Neural cell (in vitro differentiated cells): ENCODE data around the gene LARGE1. TPM values are rescaled to one million over a fixed set of nuclear protein-coding genes. Genes with fewer than 3 reads are reported as not detected.

Experiments
- H2AFZ ChIP-seq: fragments of 200-600, 300-800 bp; sonication (generic), shearing (Covaris generic); 2 replicates; pipeline ENCODE4 v1.6.0; 2014; ENCODE audit warnings: low read depth, mild to moderate bottlenecking, antibody characterized with exemption, low read length, moderate library complexity
- H3F3A ChIP-seq: fragments of 200-600 bp; shearing (Covaris generic); 2 replicates; pipeline ENCODE4 v1.6.1; 2016; ENCODE audit warnings: mild to moderate bottlenecking, moderate library complexity, mixed read lengths, antibody characterized with exemption, low read length; ENCODE audit not compliant: insufficient read depth, poor library complexity, severe bottlenecking
- H3K27ac ChIP-seq: fragments of 200-600, 300-800 bp; sonication (generic), shearing (Covaris generic); 2 replicates; pipeline ENCODE4 v1.5.1; 2014; ENCODE audit warnings: mild to moderate bottlenecking, low read length, moderate library complexity
- H3K27me3 ChIP-seq: fragments of 300-800, 200-600 bp; sonication (generic), shearing (Covaris generic); 2 replicates; pipeline ENCODE4 v1.6.0; 2014; ENCODE audit warnings: mild to moderate bottlenecking, low read depth, low read length, moderate library complexity; ENCODE audit not compliant: insufficient read depth
- H3K36me3 ChIP-seq: fragments of 300-800, 200-600 bp; sonication (generic), shearing (Covaris generic); 2 replicates; pipeline ENCODE4 v1.5.1; 2014; ENCODE audit warnings: mild to moderate bottlenecking, antibody characterized with exemption, low read length, moderate library complexity; ENCODE audit not compliant: insufficient read depth
- H3K4me2 ChIP-seq: fragments of 300-800, 200-600 bp; sonication (generic), shearing (Covaris generic); 2 replicates; pipeline ENCODE4 v1.6.0; 2014; ENCODE audit warnings: mild to moderate bottlenecking, low read length
- H3K4me3 ChIP-seq: fragments of 300-800, 200-600 bp; sonication (generic), shearing (Covaris generic); 2 replicates; pipeline ENCODE4 v1.5.1; 2014; ENCODE audit warnings: mild to moderate bottlenecking, low read length, moderate library complexity
- H3K79me2 ChIP-seq: fragments of 200-600 bp; shearing (Covaris generic); replicated peaks from 2 replicates; pipeline ENCODE4 v1.6.0; 2014; ENCODE audit warnings: mild to moderate bottlenecking, low read length, moderate library complexity; ENCODE audit not compliant: insufficient read depth
- H3K9ac ChIP-seq: fragments of 300-800, 200-600 bp; sonication (generic), shearing (Covaris generic); 2 replicates; pipeline ENCODE4 v1.6.1; 2016; ENCODE audit warnings: mild to moderate bottlenecking, low read length, mixed read lengths
- H3K9me2 ChIP-seq: fragments of 200-600 bp; shearing (Covaris generic); 2 replicates; pipeline ENCODE4 v1.6.1; 2016; ENCODE audit warnings: mild to moderate bottlenecking, low read length, mixed read lengths; ENCODE audit not compliant: insufficient read depth
- H3K9me3 ChIP-seq: fragments of 200-600, 300-800 bp; sonication (generic), shearing (Covaris generic); 2 replicates; pipeline ENCODE4 v1.6.1; 2016; ENCODE audit warnings: mild to moderate bottlenecking, mixed run types, low read length, moderate library complexity, mixed read lengths
- H4K20me1 ChIP-seq: fragments of 200-600 bp; shearing (Covaris generic); 2 replicates; pipeline ENCODE4 v1.6.1; 2016; ENCODE audit warnings: mild to moderate bottlenecking, mixed run types; ENCODE audit not compliant: insufficient read depth
- CTCF ChIP-seq: fragments of 450-650 bp; IDR thresholded peaks from 2 replicates; pipeline ENCODE4 v1.5.1; 2014; ENCODE audit warnings: antibody characterized with exemption, mild to moderate bottlenecking, moderate library complexity; ENCODE audit not compliant: poor library complexity, severe bottlenecking
- EP300 ChIP-seq: fragments of 450-650 bp; conservative IDR thresholded peaks from 2 replicates; pipeline ENCODE4 v1.6.1; 2014; ENCODE audit warnings: antibody characterized with exemption, mild to moderate bottlenecking, moderate library complexity; ENCODE audit not compliant: poor library complexity, severe bottlenecking
- EZH2 ChIP-seq: fragments of 200-600, 300-800 bp; shearing (Covaris generic), sonication (generic); IDR thresholded peaks from 2 replicates; pipeline ENCODE4 v1.6.1; 2014; ENCODE audit warnings: antibody characterized with exemption, low read length, borderline replicate concordance, mild to moderate bottlenecking; ENCODE audit not compliant: insufficient read depth, poor library complexity, severe bottlenecking
- MXI1 ChIP-seq: fragments of 450-650 bp; conservative IDR thresholded peaks from 2 replicates; pipeline ENCODE4 v1.6.1; 2014; ENCODE audit warnings: antibody characterized with exemption, mild to moderate bottlenecking; ENCODE audit not compliant: poor library complexity, severe bottlenecking
- POLR2AphosphoS5 ChIP-seq: IDR thresholded peaks from 2 replicates; pipeline ENCODE4 v1.6.1; 2012
- RAD21 ChIP-seq: fragments of 450-650 bp; conservative IDR thresholded peaks from 2 replicates; pipeline ENCODE4 v1.6.1; 2014; ENCODE audit warnings: antibody characterized with exemption, mild to moderate bottlenecking, moderate library complexity
- REST ChIP-seq: IDR thresholded peaks from 2 replicates; pipeline ENCODE4 v1.6.1; 2012; ENCODE audit warnings: borderline replicate concordance
- SMC3 ChIP-seq: fragments of 450-650 bp; conservative IDR thresholded peaks from 2 replicates; pipeline ENCODE4 v1.6.1; 2014; ENCODE audit warnings: antibody characterized with exemption, mild to moderate bottlenecking, moderate library complexity; ENCODE audit not compliant: poor library complexity
- TAF1 ChIP-seq: IDR thresholded peaks from 2 replicates; pipeline ENCODE4 v1.6.1; 2012; ENCODE audit warnings: low read depth
- polyA plus RNA-seq: library from polyadenylated mRNA; depleted of rRNA; stranded (reverse); fragments of >200 nt; gene quantifications from 2 replicates; pipeline ENCODE4 v1.2.3, GENCODE V29; 2014

The LARGE1 gene
- polyA plus RNA-seq, 1 donor from 2014 or later = 27.5 TPM

GRCh38 chr22:33576205-33576604 is 344.1 kb downstream of the LARGE1 start:
- H3K79me2 ChIP-seq = no peaks in the 10 kb centered on the region
- H3K27ac ChIP-seq = no peak overlapping the region
- no peaks in the 10 kb centered on the region for H4K20me1 ChIP-seq
- no peaks in the 10 kb centered on the region for H3K27me3 ChIP-seq
- no peaks in the 10 kb centered on the region for H3K36me3 ChIP-seq
- no peak overlapping the region for H3K4me2 ChIP-seq
- H2AFZ ChIP-seq = no peak overlapping the region
- H3F3A ChIP-seq = no peaks in the 10 kb centered on the region
- TF ChIP-seq CTCF = no peak
- TF ChIP-seq TAF1 = no peak
- TF ChIP-seq REST = no peak
- no peak for TF ChIP-seq EZH2
- TF ChIP-seq RAD21 = no peak
- no peak for TF ChIP-seq MXI1
- TF ChIP-seq EP300 = no peak
- TF ChIP-seq POLR2AphosphoS5 = no peak
- TF ChIP-seq SMC3 = no peak
- no peak overlapping the region for H3K4me3 ChIP-seq
- no peaks in the 10 kb centered on the region for H3K9me2 ChIP-seq
- H3K9ac ChIP-seq = no peak overlapping the region
- no peaks in the 10 kb centered on the region for H3K9me3 ChIP-seq

- Histone ChIP-seq H3K36me3 (no peaks in the 10 kb centered on the region), H3K9ac (no peak overlapping the region), H3K27ac (no peak overlapping the region), H3K79me2 (no peaks in the 10 kb centered on the region), H3K4me3 (no peak overlapping the region), H2AFZ (no peak overlapping the region), H3K27me3 (no peaks in the 10 kb centered on the region), H3K9me3 (no peaks in the 10 kb centered on the region), H3K9me2 (no peaks in the 10 kb centered on the region), H4K20me1 (no peaks in the 10 kb centered on the region), H3F3A (no peaks in the 10 kb centered on the region), H3K4me2 (no peak overlapping the region)
- TF ChIP-seq MXI1 = no peak
- TF ChIP-seq EZH2 = no peak
- TF ChIP-seq TAF1 = no peak
- TF ChIP-seq POLR2AphosphoS5 = no peak
- TF ChIP-seq REST = no peak
- TF ChIP-seq SMC3 = no peak
- TF ChIP-seq RAD21 = no peak
- TF ChIP-seq CTCF = no peak
These were observed 344.5 kb downstream of the LARGE1 start for GRCh38 chr22:33575771-33576170.
